ENCODE measurements around the gene KRTAP5-3.
"Not testable (repeated sequence)": the region's sequence is repeated elsewhere in the genome, so short reads cannot be mapped to it uniquely, and the experiment has no call there.

KRTAP5-3 gene

GRCh38 chr11:1648653-1649420 lies 40.6 kb upstream of the KRTAP5-3 start:
- no peak overlapping the region for H3K4me3 ChIP-seq (ENCODE audit: severe bottlenecking)
- DNase-seq (ENCODE audit: low spot score) (peak; percentile 22), ATAC-seq (ENCODE audit: low read depth) (no peak)
- H3K4me1 ChIP-seq (ENCODE audit: insufficient read depth, poor library complexity, severe bottlenecking): peaks cover 6% of the 10 kb centered on the region
- H3K9me3 ChIP-seq (ENCODE audit: severe bottlenecking): no peaks in the 10 kb centered on the region
- no peak overlapping the region for H3K27ac ChIP-seq (ENCODE audit: poor library complexity, severe bottlenecking)
- no peak for TF ChIP-seq CTCF (IDR thresholded peaks at IDR 0.05; ENCODE audit: poor library complexity, severe bottlenecking)
- H3K27me3 ChIP-seq (ENCODE audit: insufficient read depth, poor library complexity, severe bottlenecking): no peaks in the 10 kb centered on the region
- H3K36me3 ChIP-seq (ENCODE audit: low read depth): no peaks in the 10 kb centered on the region

GRCh38 chr11:1647901-1648652 lies 39.8 kb upstream of the KRTAP5-3 start:
- H3K27ac ChIP-seq (ENCODE audit: poor library complexity, severe bottlenecking): no peak overlapping the region
- no peaks in the 10 kb centered on the region for H3K36me3 ChIP-seq (ENCODE audit: low read depth)
- no peak for TF ChIP-seq CTCF (IDR thresholded peaks at IDR 0.05; ENCODE audit: poor library complexity, severe bottlenecking)
- no peaks in the 10 kb centered on the region for H3K27me3 ChIP-seq (ENCODE audit: insufficient read depth, poor library complexity, severe bottlenecking)
- H3K9me3 ChIP-seq (ENCODE audit: severe bottlenecking): no peaks in the 10 kb centered on the region
- no peak for ATAC-seq (ENCODE audit: low read depth)
- H3K4me1 ChIP-seq (ENCODE audit: insufficient read depth, poor library complexity, severe bottlenecking): peaks cover 6% of the 10 kb centered on the region
- DNase-seq (ENCODE audit: low spot score): no peak
- H3K4me3 ChIP-seq (ENCODE audit: severe bottlenecking): no peak overlapping the region

GRCh38 chr11:1646540-1646939 lies 38.3 kb upstream of the KRTAP5-3 start:
- not testable (repeated sequence) for H3K4me3 ChIP-seq (ENCODE audit: severe bottlenecking); H3K27ac ChIP-seq (ENCODE audit: poor library complexity, severe bottlenecking); H3K9me3 ChIP-seq (ENCODE audit: severe bottlenecking); DNase-seq (ENCODE audit: low spot score); ATAC-seq (ENCODE audit: low read depth); H3K4me1 ChIP-seq (ENCODE audit: insufficient read depth, poor library complexity, severe bottlenecking); H3K27me3 ChIP-seq (ENCODE audit: insufficient read depth, poor library complexity, severe bottlenecking); H3K36me3 ChIP-seq (ENCODE audit: low read depth)

GRCh38 chr11:1645357-1645821 lies 37.1 kb upstream of the KRTAP5-3 start:
- no peak overlapping the region for H3K4me3 ChIP-seq (ENCODE audit: severe bottlenecking)
- H3K27me3 ChIP-seq (ENCODE audit: insufficient read depth, poor library complexity, severe bottlenecking): no peaks in the 10 kb centered on the region
- H3K36me3 ChIP-seq (ENCODE audit: low read depth): no peaks in the 10 kb centered on the region
- peaks cover 5% of the 10 kb centered on the region for H3K4me1 ChIP-seq (ENCODE audit: insufficient read depth, poor library complexity, severe bottlenecking)
- no peak for TF ChIP-seq CTCF (IDR thresholded peaks at IDR 0.05; ENCODE audit: poor library complexity, severe bottlenecking)
- DNase-seq (ENCODE audit: low spot score): no peak
- H3K27ac ChIP-seq (ENCODE audit: poor library complexity, severe bottlenecking): no peak overlapping the region
- no peaks in the 10 kb centered on the region for H3K9me3 ChIP-seq (ENCODE audit: severe bottlenecking)
- no peak for ATAC-seq (ENCODE audit: low read depth)

GRCh38 chr11:1644601-1645356 lies 36.5 kb upstream of the KRTAP5-3 start:
- DNase-seq (ENCODE audit: low spot score): no peak
- ATAC-seq (ENCODE audit: low read depth): no peak

More at GRCh38 chr11:1644601-1645356, 36.5 kb upstream of the KRTAP5-3 start:
- H3K9me3 ChIP-seq (ENCODE audit: severe bottlenecking): no peaks in the 10 kb centered on the region
- no peaks in the 10 kb centered on the region for H3K36me3 ChIP-seq (ENCODE audit: low read depth)
- TF ChIP-seq CTCF (IDR thresholded peaks at IDR 0.05; ENCODE audit: poor library complexity, severe bottlenecking): no peak
- no peak overlapping the region for H3K27ac ChIP-seq (ENCODE audit: poor library complexity, severe bottlenecking)
- no peaks in the 10 kb centered on the region for H3K4me1 ChIP-seq (ENCODE audit: insufficient read depth, poor library complexity, severe bottlenecking)
- H3K27me3 ChIP-seq (ENCODE audit: insufficient read depth, poor library complexity, severe bottlenecking): no peaks in the 10 kb centered on the region
- no peak overlapping the region for H3K4me3 ChIP-seq (ENCODE audit: severe bottlenecking)
